Measurements from ENCODE around the gene IL1R1. TPM values are rescaled to one million over a fixed set of nuclear protein-coding genes. Genes with fewer than 3 reads are reported as not detected.

IL1R1 gene
- total RNA-seq, 1 donor from 2014 or later = 1.7 TPM

GRCh38 chr2:102149243-102149642, 6.7 kb downstream of the IL1R1 start:
- no peak overlapping the region for H3K27ac Mint-ChIP-seq
- Histone ChIP-seq H3K79me2 (ENCODE audit: low read depth) (no peaks in the 10 kb centered on the region), H3F3A (ENCODE audit: low read depth) (no peaks in the 10 kb centered on the region), H3K9ac (no peak overlapping the region), H3K4me1 (no peaks in the 10 kb centered on the region), H3K36me3 (no peaks in the 10 kb centered on the region), H4K20me1 (ENCODE audit: low read depth) (no peaks in the 10 kb centered on the region), H3K27ac (no peak overlapping the region), H3K4me2 (no peak overlapping the region), H3K4me3 (no peak overlapping the region), H3K27me3 (no peaks in the 10 kb centered on the region), H2AFZ (replicated peaks) (no peak overlapping the region), H3K9me3 (ENCODE audit: low read depth) (no peaks in the 10 kb centered on the region)
- no peaks in the 10 kb centered on the region for H3K4me1 Mint-ChIP-seq
- no peak overlapping the region for H3K4me3 Mint-ChIP-seq
- peaks cover 7% of the 10 kb centered on the region for H3K27me3 Mint-ChIP-seq (ENCODE audit: insufficient read depth, low read depth)
- peaks cover 39% of the 10 kb centered on the region for H3K9me3 Mint-ChIP-seq
- TF ChIP-seq EZH2phosphoT487 (IDR thresholded peaks at IDR 0.05) (no peak), EZH2 (IDR thresholded peaks at IDR 0.05) (no peak), CTCF (IDR thresholded peaks at IDR 0.05) (no peak)
- no peaks in the 10 kb centered on the region for H3K36me3 Mint-ChIP-seq
- DNase-seq (ENCODE audit: low spot score) = no peak

GRCh38 chr2:102149644-102150455, 7.3 kb downstream of the IL1R1 start:
- H2AFZ ChIP-seq (replicated peaks) = no peak overlapping the region
- Mint-ChIP-seq H3K27ac (no peak overlapping the region), H3K36me3 (no peaks in the 10 kb centered on the region), H3K4me3 (no peak overlapping the region), H3K27me3 (ENCODE audit: insufficient read depth, low read depth) (peaks cover 5% of the 10 kb centered on the region), H3K9me3 (peaks cover 36% of the 10 kb centered on the region), H3K4me1 (no peaks in the 10 kb centered on the region)
- no peak overlapping the region for H3K4me2 ChIP-seq
- no peak overlapping the region for H3K9ac ChIP-seq
- no peak overlapping the region for H3K4me3 ChIP-seq
- no peak for DNase-seq (ENCODE audit: low spot score)
- H3F3A ChIP-seq (ENCODE audit: low read depth) = no peaks in the 10 kb centered on the region
- no peaks in the 10 kb centered on the region for H3K27me3 ChIP-seq
- H3K4me1 ChIP-seq = no peaks in the 10 kb centered on the region
- H3K9me3 ChIP-seq (ENCODE audit: low read depth) = no peaks in the 10 kb centered on the region
- H3K27ac ChIP-seq = no peak overlapping the region
- H3K79me2 ChIP-seq (ENCODE audit: low read depth) = no peaks in the 10 kb centered on the region
- no peaks in the 10 kb centered on the region for H4K20me1 ChIP-seq (ENCODE audit: low read depth)
- no peaks in the 10 kb centered on the region for H3K36me3 ChIP-seq
- no peak for TF ChIP-seq CTCF (IDR thresholded peaks at IDR 0.05)
- no peak for TF ChIP-seq EZH2 (IDR thresholded peaks at IDR 0.05)
- TF ChIP-seq EZH2phosphoT487 (IDR thresholded peaks at IDR 0.05) = no peak

GRCh38 chr2:102154364-102154763, 11.8 kb downstream of the IL1R1 start:
- Histone ChIP-seq H3K9me3 (ENCODE audit: low read depth) (no peaks in the 10 kb centered on the region), H3F3A (ENCODE audit: low read depth) (no peaks in the 10 kb centered on the region), H3K27ac (no peak overlapping the region), H3K4me3 (no peak overlapping the region), H3K4me1 (no peaks in the 10 kb centered on the region), H4K20me1 (ENCODE audit: low read depth) (no peaks in the 10 kb centered on the region), H3K27me3 (no peaks in the 10 kb centered on the region), H3K36me3 (no peaks in the 10 kb centered on the region), H3K4me2 (no peak overlapping the region), H2AFZ (replicated peaks) (no peak overlapping the region), H3K9ac (no peak overlapping the region), H3K79me2 (ENCODE audit: low read depth) (no peaks in the 10 kb centered on the region)
- peaks cover 6% of the 10 kb centered on the region for H3K9me3 Mint-ChIP-seq
- no peak for DNase-seq (ENCODE audit: low spot score)
- no peak overlapping the region for H3K27ac Mint-ChIP-seq
- no peaks in the 10 kb centered on the region for H3K4me1 Mint-ChIP-seq
- H3K27me3 Mint-ChIP-seq (ENCODE audit: insufficient read depth, low read depth) = peaks cover 2% of the 10 kb centered on the region
- no peaks in the 10 kb centered on the region for H3K36me3 Mint-ChIP-seq
- H3K4me3 Mint-ChIP-seq = no peak overlapping the region
- TF ChIP-seq EZH2phosphoT487 (IDR thresholded peaks at IDR 0.05) = no peak
- TF ChIP-seq EZH2 (IDR thresholded peaks at IDR 0.05) = no peak
- TF ChIP-seq CTCF (IDR thresholded peaks at IDR 0.05) = no peak
